ENCODE data around the gene SLC22A17. TPM values are rescaled to one million over a fixed set of nuclear protein-coding genes. Genes with fewer than 3 reads are reported as not detected.

SLC22A17 gene
- total and polyA plus RNA-seq, 2 of the 13 experiments (the other 11 are each of a cell fraction or from before 2014, with no cell fraction given) = 0.95 to 1.1 TPM

GRCh38 chr14:23306412-23307145 lies 46.1 kb downstream of the SLC22A17 start, which contains the start of gene BCL2L2 (continued):
- TF ChIP-seq THAP7 (CRISPR knock-in tag; IDR thresholded peaks at IDR 0.05) (peak; percentile 91), PREB (CRISPR knock-in tag; IDR thresholded peaks at IDR 0.05) (no peak), GATA4 (IDR thresholded peaks at IDR 0.05; ENCODE audit: borderline replicate concordance, low read depth) (peak; percentile 84; the same call in 1 of the 2 replicates), ARID2 (CRISPR knock-in tag; IDR thresholded peaks at IDR 0.05; ENCODE audit: borderline replicate concordance) (peak; percentile 88), SRSF1 (optimal IDR thresholded peaks at IDR 0.05; ENCODE audit: low read depth, low read length) (peak; percentile 98), ELF3 (CRISPR knock-in tag; IDR thresholded peaks at IDR 0.05) (peak; percentile 99), TBP (CRISPR knock-in tag; IDR thresholded peaks at IDR 0.05) (no peak), GRHL1 (CRISPR knock-in tag; conservative IDR thresholded peaks at IDR 0.05) (no peak), CC2D1A (CRISPR knock-in tag; IDR thresholded peaks at IDR 0.05) (no peak), ZNF75D (CRISPR knock-in tag; IDR thresholded peaks at IDR 0.05; ENCODE audit: borderline replicate concordance) (no peak), ZNF775 (CRISPR knock-in tag; IDR thresholded peaks at IDR 0.05; ENCODE audit: borderline replicate concordance) (peak; percentile 77), FLYWCH1 (CRISPR knock-in tag; IDR thresholded peaks at IDR 0.05) (no peak), RBFOX2 (IDR thresholded peaks at IDR 0.05; ENCODE audit: low read depth, low read length) (peak; percentile 95), SMARCC2 (IDR thresholded peaks at IDR 0.05) (no peak), ZFP36L1 (CRISPR knock-in tag; IDR thresholded peaks at IDR 0.05) (peak; percentile 86), ATF7 (IDR thresholded peaks at IDR 0.05) (no peak), ATF7 (CRISPR knock-in tag; IDR thresholded peaks at IDR 0.05) (peak; percentile 37; the same call in 1 of the 2 replicates), SIN3B (IDR thresholded peaks at IDR 0.05; ENCODE audit: low read length) (peak; percentile 92), MAFF (IDR thresholded peaks at IDR 0.05; ENCODE audit: low read depth, low read length) (no peak), ZSCAN22 (CRISPR knock-in tag; IDR thresholded peaks at IDR 0.05) (0 out of 2 replicates have a peak, but pooled peaks have one; percentile 54), ZNF441 (CRISPR knock-in tag; IDR thresholded peaks at IDR 0.05; ENCODE audit: borderline replicate concordance) (peak; percentile 90), SP5 (CRISPR knock-in tag; IDR thresholded peaks at IDR 0.05; ENCODE audit: borderline replicate concordance, low read depth) (peak; percentile 94), TFDP2 (CRISPR knock-in tag; IDR thresholded peaks at IDR 0.05) (peak; percentile 52; the same call in 1 of the 2 replicates), MAF1 (CRISPR knock-in tag; IDR thresholded peaks at IDR 0.05; ENCODE audit: borderline replicate concordance) (no peak; the same call in 1 of the 2 replicates)
